ENCODE results near the gene MPV17L.

DNA sequence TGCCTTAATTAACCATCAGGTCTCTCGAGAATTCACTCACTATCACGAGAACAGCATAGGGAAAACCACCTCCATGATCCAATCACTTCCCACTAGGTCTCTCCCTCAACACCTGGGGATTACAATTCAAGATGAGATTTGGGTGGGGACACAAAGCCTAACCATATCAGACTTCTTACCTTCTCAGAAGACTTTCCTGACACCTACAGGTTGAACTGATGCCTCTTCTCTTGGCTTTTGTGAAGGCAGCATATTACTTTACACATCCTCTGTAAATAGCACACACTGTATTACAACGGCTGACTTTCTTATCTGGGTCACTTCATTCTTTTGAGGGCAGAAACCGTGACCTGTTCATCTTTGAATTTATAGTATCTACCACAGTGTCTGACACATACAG, 62.4 kb downstream of the MPV17L start:
- TF ChIP-seq, protein P1, sequence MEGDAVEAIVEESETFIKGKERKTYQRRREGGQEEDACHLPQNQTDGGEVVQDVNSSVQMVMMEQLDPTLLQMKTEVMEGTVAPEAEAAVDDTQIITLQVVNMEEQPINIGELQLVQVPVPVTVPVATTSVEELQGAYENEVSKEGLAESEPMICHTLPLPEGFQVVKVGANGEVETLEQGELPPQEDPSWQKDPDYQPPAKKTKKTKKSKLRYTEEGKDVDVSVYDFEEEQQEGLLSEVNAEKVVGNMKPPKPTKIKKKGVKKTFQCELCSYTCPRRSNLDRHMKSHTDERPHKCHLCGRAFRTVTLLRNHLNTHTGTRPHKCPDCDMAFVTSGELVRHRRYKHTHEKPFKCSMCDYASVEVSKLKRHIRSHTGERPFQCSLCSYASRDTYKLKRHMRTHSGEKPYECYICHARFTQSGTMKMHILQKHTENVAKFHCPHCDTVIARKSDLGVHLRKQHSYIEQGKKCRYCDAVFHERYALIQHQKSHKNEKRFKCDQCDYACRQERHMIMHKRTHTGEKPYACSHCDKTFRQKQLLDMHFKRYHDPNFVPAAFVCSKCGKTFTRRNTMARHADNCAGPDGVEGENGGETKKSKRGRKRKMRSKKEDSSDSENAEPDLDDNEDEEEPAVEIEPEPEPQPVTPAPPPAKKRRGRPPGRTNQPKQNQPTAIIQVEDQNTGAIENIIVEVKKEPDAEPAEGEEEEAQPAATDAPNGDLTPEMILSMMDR (IDR thresholded peaks at IDR 0.05; ENCODE audit: low read depth, low read length) = peak; percentile 27
- no peak for TF ChIP-seq EZH2phosphoT487 (IDR thresholded peaks at IDR 0.05; ENCODE audit: low read depth)
